Testis (tissue), 2 donors: ENCODE measurements around the gene ANO3.

Experiments used
- POLR2A ChIP-seq: fragments of 450-650 bp; IDR thresholded peaks from one replicate; pipeline ENCODE4 v1.6.1; 2017; ENCODE audit warnings: antibody characterized with exemption, mild to moderate bottlenecking, moderate library complexity
- TF ChIP-seq, protein P1 (sequence below), 3 experiments: fragments of 450-650 bp in 2 of 3; fragments of 200-600 bp in 1 of 3; sonication (generic) in 1 of 3; IDR thresholded peaks; one replicate each; pipeline ENCODE4 v1.5.1; 2016 to 2019; ENCODE audit warnings: antibody characterized with exemption in 3 of 3, mild to moderate bottlenecking in 2 of 3, moderate library complexity in 1 of 3

DNA sequence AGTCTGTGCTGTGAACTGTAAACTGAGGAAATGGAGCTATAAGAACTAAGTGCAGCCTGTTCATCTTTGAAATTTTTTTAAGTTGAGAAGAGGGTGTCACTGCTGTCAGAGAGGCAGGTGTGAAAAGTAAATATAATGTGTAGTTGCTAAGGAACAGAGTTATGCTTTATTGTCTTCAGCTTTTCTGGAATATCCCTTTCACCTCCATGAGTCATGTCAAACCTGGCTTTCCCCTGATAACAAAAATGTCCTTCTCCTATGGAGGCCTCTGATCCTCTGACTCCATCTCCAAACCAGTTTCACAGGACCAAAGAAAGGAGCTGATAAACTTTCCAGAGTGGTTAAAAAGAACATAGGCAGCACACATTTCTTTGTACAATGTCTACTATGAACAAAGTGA is 252.9 kb downstream of the ANO3 start:
- TF ChIP-seq, protein P1, sequence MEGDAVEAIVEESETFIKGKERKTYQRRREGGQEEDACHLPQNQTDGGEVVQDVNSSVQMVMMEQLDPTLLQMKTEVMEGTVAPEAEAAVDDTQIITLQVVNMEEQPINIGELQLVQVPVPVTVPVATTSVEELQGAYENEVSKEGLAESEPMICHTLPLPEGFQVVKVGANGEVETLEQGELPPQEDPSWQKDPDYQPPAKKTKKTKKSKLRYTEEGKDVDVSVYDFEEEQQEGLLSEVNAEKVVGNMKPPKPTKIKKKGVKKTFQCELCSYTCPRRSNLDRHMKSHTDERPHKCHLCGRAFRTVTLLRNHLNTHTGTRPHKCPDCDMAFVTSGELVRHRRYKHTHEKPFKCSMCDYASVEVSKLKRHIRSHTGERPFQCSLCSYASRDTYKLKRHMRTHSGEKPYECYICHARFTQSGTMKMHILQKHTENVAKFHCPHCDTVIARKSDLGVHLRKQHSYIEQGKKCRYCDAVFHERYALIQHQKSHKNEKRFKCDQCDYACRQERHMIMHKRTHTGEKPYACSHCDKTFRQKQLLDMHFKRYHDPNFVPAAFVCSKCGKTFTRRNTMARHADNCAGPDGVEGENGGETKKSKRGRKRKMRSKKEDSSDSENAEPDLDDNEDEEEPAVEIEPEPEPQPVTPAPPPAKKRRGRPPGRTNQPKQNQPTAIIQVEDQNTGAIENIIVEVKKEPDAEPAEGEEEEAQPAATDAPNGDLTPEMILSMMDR (IDR thresholded peaks at IDR 0.05): no peak
- no peak for TF ChIP-seq POLR2A
